Measurements from ENCODE around the gene CFAP74.

Gene CFAP74

GRCh38 chr1:1969505-1969900 is 34.1 kb downstream of the CFAP74 start:
- no peak for DNase-seq

- DNase-seq: no peak
Measured at GRCh38 chr1:1968767-1969504, 34.6 kb downstream of the CFAP74 start.

GRCh38 chr1:1967879-1968278 is 35.7 kb downstream of the CFAP74 start:
- no peak for DNase-seq

- DNase-seq: no peak
Measured at GRCh38 chr1:1967151-1967550, 36.4 kb downstream of the CFAP74 start.

- no peak for DNase-seq
Measured at GRCh38 chr1:1966071-1966740, 37.4 kb downstream of the CFAP74 start.

GRCh38 chr1:1965546-1965945 is 38.0 kb downstream of the CFAP74 start:
- no peak for DNase-seq

GRCh38 chr1:1964811-1965210 is 38.8 kb downstream of the CFAP74 start:
- DNase-seq: no peak

- no peak for DNase-seq
Measured at GRCh38 chr1:1963570-1963969, 40.0 kb downstream of the CFAP74 start.

GRCh38 chr1:1962752-1963151 is 40.8 kb downstream of the CFAP74 start:
- no peak for DNase-seq

GRCh38 chr1:1960480-1961196 is 42.9 kb downstream of the CFAP74 start:
- DNase-seq: no peak

GRCh38 chr1:1959840-1960479 is 43.6 kb downstream of the CFAP74 start:
- DNase-seq: peak; percentile 76

- DNase-seq: no peak
Measured at GRCh38 chr1:1959459-1959839, 44.1 kb downstream of the CFAP74 start.

GRCh38 chr1:1958071-1958541 is 45.5 kb downstream of the CFAP74 start:
- DNase-seq: no peak

- DNase-seq: no peak
Measured at GRCh38 chr1:1957533-1957961, 46.0 kb downstream of the CFAP74 start.

GRCh38 chr1:1956586-1957532 is 46.7 kb downstream of the CFAP74 start:
- DNase-seq: no peak

- no peak for DNase-seq
Measured at GRCh38 chr1:1956101-1956500, 47.5 kb downstream of the CFAP74 start.

GRCh38 chr1:1955621-1956094 is 47.9 kb downstream of the CFAP74 start:
- no peak for DNase-seq

- DNase-seq: no peak
Measured at GRCh38 chr1:1954831-1955441, 48.6 kb downstream of the CFAP74 start.

GRCh38 chr1:1954015-1954414 is 49.6 kb downstream of the CFAP74 start:
- no peak for DNase-seq

- DNase-seq: no peak
Measured at GRCh38 chr1:1950940-1951339, 52.6 kb downstream of the CFAP74 start.

- no peak for DNase-seq
Measured at GRCh38 chr1:1948783-1949182, 54.8 kb downstream of the CFAP74 start.

GRCh38 chr1:1947493-1947892 is 56.1 kb downstream of the CFAP74 start:
- DNase-seq: peak; percentile 73

Data from NCI-H2171 treated with DMSO at 0.1 percent for 48 hours (cell line).